Measurements from ENCODE around the gene UFSP1. TPM values are rescaled to one million over a fixed set of nuclear protein-coding genes. Genes with fewer than 3 reads are reported as not detected.

The UFSP1 gene
- total RNA-seq, 1 experiment from 2014 or later: 5.6 TPM

DNA sequence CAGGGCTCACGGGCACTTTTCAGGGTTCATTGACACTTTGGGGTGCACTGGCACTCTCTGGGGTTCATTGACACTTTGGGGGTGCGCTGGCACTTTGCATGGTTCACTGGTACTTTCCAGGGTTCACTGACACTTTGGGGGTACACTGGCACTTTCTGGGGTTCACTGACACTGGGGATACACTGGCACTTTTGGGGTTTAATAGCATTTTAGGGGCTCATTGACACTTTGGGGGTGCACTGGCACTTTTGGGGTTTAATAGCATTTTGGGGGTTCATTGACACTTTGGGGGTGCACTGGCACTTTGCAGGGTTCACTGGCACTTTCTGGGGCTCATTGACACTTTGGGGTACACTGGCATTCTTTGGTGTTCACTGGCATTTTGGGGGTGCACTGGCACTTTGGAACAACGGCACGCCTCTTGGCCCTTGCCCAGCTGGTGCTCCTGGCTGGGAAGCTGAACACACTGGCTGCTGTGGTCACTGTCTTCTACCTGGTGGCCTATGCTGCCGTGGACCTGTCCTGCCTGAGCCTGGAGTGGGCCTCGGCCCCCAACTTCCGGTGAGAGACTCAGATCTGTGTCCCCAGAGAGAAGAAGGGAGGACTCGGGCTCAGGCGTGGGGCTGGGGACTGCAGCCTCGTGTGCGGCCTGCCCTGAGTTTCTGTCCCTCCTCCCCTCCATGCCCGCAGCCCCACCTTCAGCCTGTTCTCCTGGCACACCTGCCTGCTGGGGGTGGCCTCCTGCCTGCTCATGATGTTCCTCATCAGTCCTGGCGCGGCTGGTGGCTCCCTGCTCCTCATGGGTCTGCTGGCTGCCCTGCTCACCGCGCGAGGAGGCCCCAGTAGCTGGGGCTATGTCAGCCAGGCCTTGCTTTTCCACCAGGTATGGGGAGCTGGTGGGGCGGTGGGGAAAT is 28.6 kb downstream of the UFSP1 start:
- CTCF ChIA-PET: no interaction called here
- DNase-seq (ENCODE audit: low read depth, low spot score) (no peak), ATAC-seq (no peak)
- H3K79me2 ChIP-seq (ENCODE audit: insufficient read depth, low read length): no peaks in the 10 kb centered on the region; the same call in 1 of the 2 replicates
- H3K9ac ChIP-seq (ENCODE audit: low read length): no peak overlapping the region
- BruUV-seq (replicated peaks): no TSS peak
- intact Hi-C loops (cut with micrococcal nuclease): no loop called here
- POLR2A ChIA-PET: no interaction called here
- no peaks in the 10 kb centered on the region for H3K9me2 ChIP-seq (ENCODE audit: insufficient read depth)
- no peaks in the 10 kb centered on the region for H3K9me3 ChIP-seq (ENCODE audit: control insufficient read depth in 1 of 2, insufficient read depth in 1 of 2, low read depth in 1 of 2, low read length in 2 of 2)
- RAD21 ChIA-PET (ENCODE audit: low non-redundant PET in 1 of 2, low total read pairs in 2 of 2, uncharacterized antibody in 2 of 2, unreplicated experiment in 2 of 2): no interaction called here
- no peak overlapping the region for H3K27ac ChIP-seq (ENCODE audit: low read depth, low read length)
- H3K27me3 ChIP-seq (ENCODE audit: insufficient read depth, low read length): no peaks in the 10 kb centered on the region
- H4K20me1 ChIP-seq (ENCODE audit: insufficient read depth): no peaks in the 10 kb centered on the region
- peaks cover 10 to 16% of the 10 kb centered on the region in 2 experiments for H3K4me1 ChIP-seq (ENCODE audit: control insufficient read depth in 1 of 2, insufficient read depth in 2 of 2, low read length in 2 of 2)
- H2AFZ ChIP-seq (ENCODE audit: low read depth, low read length, poor library complexity, severe bottlenecking): no peak overlapping the region
- H3K4me3 ChIP-seq (replicated peaks in 1 of 2; ENCODE audit: low read depth in 1 of 2, low read length in 2 of 2): no peak overlapping the region
- peaks cover 2 to 13% of the 10 kb centered on the region in 2 experiments; a peak in 3 of 4 replicates for H3K36me3 ChIP-seq (ENCODE audit: control insufficient read depth in 1 of 2, insufficient read depth in 2 of 2, low read length in 2 of 2)
- H3K4me2 ChIP-seq (ENCODE audit: low read length): no peak overlapping the region
- TF ChIP-seq YY1 (IDR thresholded peaks at IDR 0.05; ENCODE audit: extremely low read depth, insufficient replicate concordance, low read depth, low read length) (no peak), EZH2phosphoT487 (IDR thresholded peaks at IDR 0.05; ENCODE audit: borderline replicate concordance) (no peak), SIN3A (IDR thresholded peaks at IDR 0.05; ENCODE audit: low read depth) (no peak), POLR2AphosphoS5 (IDR thresholded peaks at IDR 0.05; ENCODE audit: low read depth, low read length) (no peak), RAD21 (IDR thresholded peaks at IDR 0.05; ENCODE audit: low read depth) (no peak), ELF1 (IDR thresholded peaks at IDR 0.05; ENCODE audit: borderline replicate concordance, low read depth) (no peak), ZNF274 (IDR thresholded peaks at IDR 0.05; ENCODE audit: low read depth, low read length) (no peak), ZFX (IDR thresholded peaks at IDR 0.05) (no peak), EZH2 (IDR thresholded peaks at IDR 0.05) (no peak), EGR1 (IDR thresholded peaks at IDR 0.05; ENCODE audit: low read depth) (no peak), TCF7L2 (IDR thresholded peaks at IDR 0.05; ENCODE audit: borderline replicate concordance, extremely low read depth, insufficient read depth, insufficient read length) (no peak), CEBPB (IDR thresholded peaks at IDR 0.05; ENCODE audit: low read depth) (no peak), FOSL1 (IDR thresholded peaks at IDR 0.05; ENCODE audit: low read depth) (no peak)
- TF ChIP-seq, protein P1, sequence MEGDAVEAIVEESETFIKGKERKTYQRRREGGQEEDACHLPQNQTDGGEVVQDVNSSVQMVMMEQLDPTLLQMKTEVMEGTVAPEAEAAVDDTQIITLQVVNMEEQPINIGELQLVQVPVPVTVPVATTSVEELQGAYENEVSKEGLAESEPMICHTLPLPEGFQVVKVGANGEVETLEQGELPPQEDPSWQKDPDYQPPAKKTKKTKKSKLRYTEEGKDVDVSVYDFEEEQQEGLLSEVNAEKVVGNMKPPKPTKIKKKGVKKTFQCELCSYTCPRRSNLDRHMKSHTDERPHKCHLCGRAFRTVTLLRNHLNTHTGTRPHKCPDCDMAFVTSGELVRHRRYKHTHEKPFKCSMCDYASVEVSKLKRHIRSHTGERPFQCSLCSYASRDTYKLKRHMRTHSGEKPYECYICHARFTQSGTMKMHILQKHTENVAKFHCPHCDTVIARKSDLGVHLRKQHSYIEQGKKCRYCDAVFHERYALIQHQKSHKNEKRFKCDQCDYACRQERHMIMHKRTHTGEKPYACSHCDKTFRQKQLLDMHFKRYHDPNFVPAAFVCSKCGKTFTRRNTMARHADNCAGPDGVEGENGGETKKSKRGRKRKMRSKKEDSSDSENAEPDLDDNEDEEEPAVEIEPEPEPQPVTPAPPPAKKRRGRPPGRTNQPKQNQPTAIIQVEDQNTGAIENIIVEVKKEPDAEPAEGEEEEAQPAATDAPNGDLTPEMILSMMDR (IDR thresholded peaks at IDR 0.05 in 2 of 3, conservative IDR thresholded peaks at IDR 0.05 in 1 of 3; ENCODE audit: borderline replicate concordance in 1 of 3, insufficient read depth in 1 of 3, low read depth in 2 of 3, low read length in 2 of 3): no peak
- TF ChIP-seq, protein P2, sequence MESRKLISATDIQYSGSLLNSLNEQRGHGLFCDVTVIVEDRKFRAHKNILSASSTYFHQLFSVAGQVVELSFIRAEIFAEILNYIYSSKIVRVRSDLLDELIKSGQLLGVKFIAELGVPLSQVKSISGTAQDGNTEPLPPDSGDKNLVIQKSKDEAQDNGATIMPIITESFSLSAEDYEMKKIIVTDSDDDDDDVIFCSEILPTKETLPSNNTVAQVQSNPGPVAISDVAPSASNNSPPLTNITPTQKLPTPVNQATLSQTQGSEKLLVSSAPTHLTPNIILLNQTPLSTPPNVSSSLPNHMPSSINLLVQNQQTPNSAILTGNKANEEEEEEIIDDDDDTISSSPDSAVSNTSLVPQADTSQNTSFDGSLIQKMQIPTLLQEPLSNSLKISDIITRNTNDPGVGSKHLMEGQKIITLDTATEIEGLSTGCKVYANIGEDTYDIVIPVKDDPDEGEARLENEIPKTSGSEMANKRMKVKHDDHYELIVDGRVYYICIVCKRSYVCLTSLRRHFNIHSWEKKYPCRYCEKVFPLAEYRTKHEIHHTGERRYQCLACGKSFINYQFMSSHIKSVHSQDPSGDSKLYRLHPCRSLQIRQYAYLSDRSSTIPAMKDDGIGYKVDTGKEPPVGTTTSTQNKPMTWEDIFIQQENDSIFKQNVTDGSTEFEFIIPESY (IDR thresholded peaks at IDR 0.05; ENCODE audit: extremely low read depth, insufficient replicate concordance, low read length): no peak
